RKO (cell line): ENCODE measurements around the gene USP47.
"Not testable (repeated sequence)": the region's sequence is repeated elsewhere in the genome, so short reads cannot be mapped to it uniquely, and the experiment has no call there.

Experiments used
- DNase-seq: peaks from one replicate; pipeline ENCODE4 v3.0.0-alpha.2; 2016; ENCODE audit warnings: low spot score

Gene USP47

GRCh38 chr11:11831406-11831805 lies 10.4 kb upstream of the USP47 start:
- not testable (repeated sequence) for DNase-seq

GRCh38 chr11:11836676-11837231 lies 5.0 kb upstream of the USP47 start:
- no peak for DNase-seq

DNA sequence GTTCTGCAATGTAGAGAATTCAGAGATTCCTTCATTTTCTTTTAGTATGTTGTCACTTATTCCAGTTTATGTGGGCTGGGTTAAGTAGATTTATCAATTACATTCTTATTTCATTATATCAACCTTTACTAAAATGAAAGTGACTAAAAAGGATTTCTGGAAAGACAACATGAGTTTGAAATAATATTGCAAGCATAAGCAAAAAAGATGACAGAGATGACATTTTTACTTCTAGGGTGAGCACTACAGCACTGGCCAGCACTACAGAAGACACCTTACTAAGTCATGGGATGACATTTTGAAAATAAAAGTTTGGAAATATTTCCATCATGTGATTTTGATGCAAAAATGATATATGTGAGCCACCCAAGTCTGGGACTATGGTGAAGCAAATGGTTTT lies 2.1 kb upstream of the USP47 start:
- no peak for DNase-seq

DNA sequence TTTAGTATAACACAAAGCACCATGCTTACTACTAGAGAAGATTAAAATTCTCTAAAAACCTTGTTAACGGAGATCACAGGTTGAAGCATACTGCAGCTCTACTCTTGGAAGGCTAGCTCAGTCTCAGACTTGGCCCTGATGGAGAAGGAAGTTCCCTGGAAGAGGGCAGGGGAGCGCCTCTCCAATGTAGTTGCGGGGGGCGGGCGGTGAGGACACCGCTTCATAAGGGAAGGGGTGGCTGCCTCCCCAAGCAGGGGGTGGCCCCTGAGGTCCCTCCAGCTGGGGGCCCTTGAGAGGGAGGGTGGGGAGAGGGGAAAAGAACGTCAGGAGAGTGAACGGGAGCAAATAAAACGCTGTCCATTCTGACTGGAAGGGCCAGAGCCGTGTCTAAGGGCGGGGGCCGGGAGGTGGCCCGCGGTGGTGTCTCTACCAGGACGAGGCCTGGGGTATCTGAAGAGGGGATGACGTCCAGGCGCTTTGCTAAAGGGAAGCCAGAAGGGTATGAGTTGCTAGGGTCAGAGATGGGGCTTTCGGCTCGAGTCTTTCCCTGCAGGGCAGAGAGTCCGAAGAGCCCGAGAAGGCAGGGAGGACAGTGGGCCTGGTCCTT lies 553 bp upstream of the USP47 start:
- DNase-seq, result peak; percentile 57

GRCh38 chr11:11842421-11843008 lies 743 bp downstream of the USP47 start:
- peak; percentile 94 for DNase-seq

DNA sequence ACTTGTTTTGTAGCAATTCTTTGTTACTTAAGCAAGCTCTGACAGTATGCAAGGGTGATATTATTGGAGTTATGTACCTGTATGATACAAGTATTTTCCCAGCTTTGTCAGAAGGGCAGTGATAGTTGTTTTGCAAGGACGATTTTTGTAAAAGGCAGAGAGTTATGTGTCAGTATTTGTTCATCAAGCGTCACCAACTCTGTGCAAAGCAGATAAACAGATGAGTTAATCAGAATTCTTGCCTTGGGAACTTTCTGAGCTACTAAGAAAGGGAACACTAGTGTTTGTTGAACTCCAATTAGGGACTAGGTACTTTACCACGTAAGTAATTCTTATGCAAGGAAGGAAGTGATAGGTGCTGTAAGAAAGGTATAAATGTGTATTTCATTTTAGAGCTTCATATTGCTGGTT lies 1.4 kb downstream of the USP47 start:
- DNase-seq, result peak; percentile 89

GRCh38 chr11:11843642-11844041 lies 1.9 kb downstream of the USP47 start:
- DNase-seq, result no peak

DNA sequence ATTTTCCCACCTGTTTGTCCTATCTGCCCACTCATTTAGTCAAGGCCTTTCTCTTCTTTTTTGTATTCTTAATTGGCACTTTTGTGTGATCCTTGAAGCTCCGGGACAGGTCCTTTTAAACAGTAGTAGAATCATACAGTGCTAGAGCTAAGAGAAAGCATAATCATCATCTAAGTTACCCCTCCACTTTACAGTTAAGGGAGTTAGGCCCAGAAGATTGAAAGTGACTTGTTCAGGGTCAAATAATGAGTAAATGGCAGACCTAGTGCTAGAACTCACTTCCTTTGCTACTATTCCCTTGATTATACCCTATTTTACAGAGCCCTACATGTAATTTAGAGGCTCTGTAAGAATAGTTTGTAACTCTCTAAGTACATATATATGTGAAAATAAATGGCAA lies 2.5 kb downstream of the USP47 start:
- DNase-seq, result no peak

- no peak for DNase-seq
Measured at GRCh38 chr11:11845071-11845470, 3.3 kb downstream of the USP47 start.

GRCh38 chr11:11845551-11845950 lies 3.8 kb downstream of the USP47 start:
- DNase-seq, result no peak

- DNase-seq, result no peak
Measured at GRCh38 chr11:11847082-11847481, 5.3 kb downstream of the USP47 start.

- DNase-seq, result peak; percentile 82
Measured at GRCh38 chr11:11848891-11849746, 7.3 kb downstream of the USP47 start.

- no peak for DNase-seq
Measured at GRCh38 chr11:11850668-11851067, 8.9 kb downstream of the USP47 start.

GRCh38 chr11:11856638-11857037 lies 14.9 kb downstream of the USP47 start:
- DNase-seq, result no peak

- no peak for DNase-seq
Measured at GRCh38 chr11:11857769-11858168, 16.0 kb downstream of the USP47 start.

DNA sequence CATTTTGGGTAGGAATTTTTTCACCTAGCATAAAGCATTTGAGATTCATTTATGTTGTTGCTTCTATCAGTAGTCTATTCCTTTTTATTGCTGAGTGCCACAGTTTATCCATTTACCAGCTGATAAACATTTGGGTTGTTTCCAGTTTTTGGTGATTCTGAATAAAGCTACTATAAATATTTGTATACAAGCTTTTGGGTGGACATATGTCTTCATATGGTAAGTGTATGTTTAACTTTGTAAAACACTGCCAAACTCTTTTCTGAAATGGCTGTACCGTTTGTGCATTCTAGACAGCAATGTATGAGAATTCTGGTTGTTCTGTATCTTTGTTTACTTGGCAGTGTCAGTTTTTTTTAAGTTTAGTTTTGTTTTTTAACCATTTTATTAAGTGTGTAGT lies 16.9 kb downstream of the USP47 start:
- DNase-seq, result no peak

- DNase-seq, result no peak
Measured at GRCh38 chr11:11860103-11860979, 18.6 kb downstream of the USP47 start.

GRCh38 chr11:11862999-11863398 lies 21.2 kb downstream of the USP47 start:
- DNase-seq, result no peak

DNA sequence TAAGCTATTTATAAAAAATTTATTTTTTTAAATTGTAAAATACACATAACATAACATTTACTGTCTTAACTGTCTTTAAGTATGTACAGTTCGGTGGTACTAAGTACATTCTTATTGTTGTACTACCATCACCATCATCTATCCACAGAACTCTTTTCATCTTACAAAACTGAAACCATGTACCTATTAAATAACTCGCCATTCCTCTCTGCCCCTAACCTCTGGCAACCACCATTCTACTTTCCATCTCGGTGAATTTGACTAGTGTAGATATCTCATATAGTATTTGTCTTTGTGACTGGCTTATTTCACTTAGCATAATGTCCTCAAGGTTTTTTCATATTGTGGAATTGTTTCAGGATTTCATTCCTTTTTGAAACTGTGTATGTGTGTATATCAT lies 22.6 kb downstream of the USP47 start:
- no peak for DNase-seq

DNA sequence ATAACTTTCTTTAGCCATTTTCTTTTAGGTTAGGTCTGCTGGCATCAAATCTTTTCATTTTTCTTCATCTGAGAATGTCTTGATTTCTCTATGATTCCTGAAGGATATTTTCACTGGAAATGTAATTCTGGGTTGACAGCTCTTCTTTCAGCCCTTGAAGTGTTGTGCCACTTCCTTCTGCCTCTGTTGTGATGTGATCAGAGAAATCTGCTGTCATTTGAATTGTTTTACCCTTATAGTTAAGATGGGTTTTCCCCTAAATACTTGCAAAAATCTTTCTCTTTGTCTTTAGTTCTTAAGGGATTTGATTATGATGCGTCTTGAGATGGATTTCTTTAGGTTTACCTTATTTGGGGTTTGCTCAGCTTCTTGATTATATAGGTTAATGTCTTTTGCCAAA lies 23.0 kb downstream of the USP47 start:
- DNase-seq, result no peak

- no peak for DNase-seq
Measured at GRCh38 chr11:11865449-11865848, 23.7 kb downstream of the USP47 start.

DNA sequence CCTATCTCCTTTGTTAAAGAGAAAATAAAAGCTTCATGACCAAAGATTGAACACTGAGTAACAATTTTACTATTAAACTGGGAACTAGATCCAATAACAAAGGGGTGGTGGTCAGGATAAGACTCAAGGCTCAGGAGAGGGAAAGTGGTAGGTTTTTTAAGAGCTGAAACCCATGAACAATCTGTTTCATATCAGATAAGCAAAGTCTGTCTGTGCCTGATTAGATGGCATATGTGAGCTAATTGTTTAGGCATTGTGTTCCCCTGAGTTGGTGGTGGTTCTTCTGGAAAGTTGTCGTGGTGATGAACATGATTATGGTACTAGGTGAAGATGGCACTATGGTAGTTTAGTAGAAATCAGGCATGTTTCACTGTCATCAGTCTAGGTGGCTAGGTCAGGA lies 24.4 kb downstream of the USP47 start:
- DNase-seq, result no peak
